Erythroblast (primary cell): ENCODE results near the gene PIANP.

Experiments used
- GATA1 ChIP-seq: IDR thresholded peaks from 2 replicates; pipeline ENCODE4 v1.6.1; 2011; ENCODE audit warnings: low read depth, mild to moderate bottlenecking, control low read depth, low read length, moderate library complexity
- POLR2A ChIP-seq: IDR thresholded peaks from 2 replicates; pipeline ENCODE4 v1.6.1; 2011; ENCODE audit warnings: mild to moderate bottlenecking, low read length

DNA sequence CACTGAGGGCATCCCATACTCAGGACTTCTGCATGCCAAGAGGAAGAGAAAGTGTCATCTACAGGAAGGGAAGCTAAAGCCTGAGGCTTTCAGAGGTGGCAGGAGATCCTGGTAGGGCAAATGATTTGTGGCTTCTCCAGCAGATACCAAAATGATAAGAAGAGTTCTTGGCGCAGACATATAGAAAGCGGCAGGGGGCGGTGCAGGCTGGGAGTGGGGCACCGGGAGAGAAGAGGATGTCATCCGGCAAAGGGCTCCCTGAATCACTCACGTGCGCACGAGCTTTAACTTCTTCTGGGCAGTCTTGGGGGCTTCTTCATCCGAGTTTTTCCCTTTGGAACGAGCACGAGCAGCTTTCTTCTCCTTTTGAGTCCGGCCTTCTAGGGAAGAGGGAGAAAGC lies 48.2 kb downstream of the PIANP start:
- TF ChIP-seq POLR2A (no peak), GATA1 (no peak)
